HG03060 (cell line): ENCODE results near the gene ASB16.
"Not testable (repeated sequence)": the region's sequence is repeated elsewhere in the genome, so short reads cannot be mapped to it uniquely, and the experiment has no call there.

ENCODE experiments used
- ATAC-seq: cut with Tn5 transposase; IDR thresholded peaks from one replicate; pipeline ENCODE4 v1.9.1; 2021; ENCODE audit warnings: low read depth, moderate number of reproducible peaks; ENCODE audit not compliant: unreplicated experiment

Gene ASB16

GRCh38 chr17:44146375-44147346, 23.8 kb upstream of the ASB16 start:
- ATAC-seq, result no peak

GRCh38 chr17:44147812-44148211, 22.7 kb upstream of the ASB16 start:
- ATAC-seq, result no peak

GRCh38 chr17:44149066-44149465, 21.4 kb upstream of the ASB16 start:
- ATAC-seq, result not testable (repeated sequence)

GRCh38 chr17:44149750-44150329, 20.7 kb upstream of the ASB16 start:
- no peak for ATAC-seq

GRCh38 chr17:44152875-44153274, 17.6 kb upstream of the ASB16 start:
- no peak for ATAC-seq

GRCh38 chr17:44155488-44155887, 15.0 kb upstream of the ASB16 start:
- no peak for ATAC-seq

- ATAC-seq, result no peak
These were observed 10.8 kb upstream of the ASB16 start for GRCh38 chr17:44159519-44160210.

- no peak for ATAC-seq
These were observed 6.0 kb upstream of the ASB16 start for GRCh38 chr17:44164476-44164875.

- ATAC-seq, result no peak
These were observed 3.2 kb upstream of the ASB16 start for GRCh38 chr17:44167181-44167861.

- no peak for ATAC-seq
These were observed 387 bp upstream of the ASB16 start for GRCh38 chr17:44170135-44170498.

- no peak for ATAC-seq
These were observed 1.5 kb downstream of the ASB16 start for GRCh38 chr17:44171931-44172455.

- ATAC-seq, result no peak
These were observed 3.9 kb downstream of the ASB16 start for GRCh38 chr17:44174427-44174826.

- no peak for ATAC-seq
These were observed 5.8 kb downstream of the ASB16 start for GRCh38 chr17:44176257-44176656.

- no peak for ATAC-seq
These were observed 6.4 kb downstream of the ASB16 start for GRCh38 chr17:44176671-44177501.

GRCh38 chr17:44177640-44178039, 7.1 kb downstream of the ASB16 start:
- no peak for ATAC-seq

- no peak for ATAC-seq
These were observed 7.6 kb downstream of the ASB16 start for GRCh38 chr17:44178133-44178532.

- ATAC-seq, result no peak
These were observed 12.5 kb downstream of the ASB16 start for GRCh38 chr17:44183024-44183423.

- ATAC-seq, result no peak
These were observed 13.8 kb downstream of the ASB16 start for GRCh38 chr17:44184212-44184810.
